SK-N-SH (cell line): ENCODE results near the gene RITA1. TPM values are rescaled to one million over a fixed set of nuclear protein-coding genes. Genes with fewer than 3 reads are reported as not detected.

Experiments
- CTCF ChIA-PET: fragments of 300-600, 350-600 bp; formaldehyde crosslinking; extraction: SDS; loops from one replicate; lab custom pipeline; 2021; lab: Yijun Ruan, JAX
- POLR2A ChIA-PET: fragments of 350-600 bp; sonication (Branson Sonifier 250); formaldehyde crosslinking; extraction: SDS; loops from one replicate; lab custom pipeline; 2020; ENCODE audit warnings: antibody characterized with exemption, inconsistent platforms; lab: Yijun Ruan, JAX
- DNase-seq: peaks from one replicate; pipeline ENCODE4 v3.0.0; 2012
- H2AFZ ChIP-seq: fragments of 200-600 bp; sonication (generic); 2 replicates; pipeline ENCODE4 v1.8.1; 2016; ENCODE audit warnings: antibody characterized with exemption, mild to moderate bottlenecking, low read depth
- H3F3A ChIP-seq: fragments of 200-600 bp; sonication (generic); replicated peaks from 2 replicates; pipeline ENCODE3; 2016; ENCODE audit warnings: antibody characterized with exemption, mild to moderate bottlenecking; ENCODE audit not compliant: insufficient read depth
- H3K27ac ChIP-seq, 2 experiments: fragments of 200-500 bp in 1 of 2; fragments of 200-600 bp in 1 of 2; sonication (Bioruptor generic) in 1 of 2; sonication (generic), shearing (Covaris generic) in 1 of 2; 2 replicates each; pipeline versions ENCODE4 v1.5.1 to v1.6.1; 2014 to 2016; ENCODE audit warnings: low read depth in 2 of 2, inconsistent platforms in 1 of 2, low read length in 1 of 2, mild to moderate bottlenecking in 1 of 2, mixed read lengths in 1 of 2
- H3K27me3 ChIP-seq: fragments of 200-600 bp; sonication (generic), shearing (Covaris generic); 2 replicates; pipeline ENCODE4 v1.6.1; 2016; ENCODE audit warnings: mixed run types; ENCODE audit not compliant: insufficient read depth
- H3K36me3 ChIP-seq, 2 experiments: fragments of 200-500 bp in 1 of 2; fragments of 200-600 bp in 1 of 2; sonication (Bioruptor generic) in 1 of 2; sonication (generic) in 1 of 2; replicated peaks in 1 of 2; 2 replicates each; pipeline versions ENCODE3 to v1.5.1; 2014 to 2016; ENCODE audit warnings: low read length in 1 of 2, mild to moderate bottlenecking in 1 of 2; ENCODE audit not compliant: insufficient read depth in 2 of 2, control insufficient read depth in 1 of 2
- H3K4me1 ChIP-seq, 2 experiments: fragments of 200-500 bp in 1 of 2; fragments of 200-600 bp in 1 of 2; sonication (Bioruptor generic) in 1 of 2; sonication (generic), shearing (Covaris generic) in 1 of 2; 2 replicates each; pipeline versions ENCODE4 v1.5.1 to v1.6.1; 2014 to 2016; ENCODE audit warnings: low read depth in 1 of 2, low read length in 1 of 2, mixed run types in 1 of 2; ENCODE audit not compliant: insufficient read depth in 2 of 2, control insufficient read depth in 1 of 2
- H3K4me2 ChIP-seq: fragments of 200-600 bp; sonication (generic), shearing (Covaris generic); 2 replicates; pipeline ENCODE4 v1.6.1; 2017; ENCODE audit warnings: mixed run types
- H3K4me3 ChIP-seq, 2 experiments: fragments of 200-500 bp in 1 of 2; fragments of 200-600 bp in 1 of 2; sonication (Bioruptor generic) in 1 of 2; sonication (generic), shearing (Covaris generic) in 1 of 2; 2 replicates each; pipeline versions ENCODE4 v1.5.1 to v1.8.1; 2014 to 2016; ENCODE audit warnings: low read depth in 2 of 2, inconsistent platforms in 1 of 2, low read length in 1 of 2, mild to moderate bottlenecking in 1 of 2, mixed read lengths in 1 of 2, moderate library complexity in 1 of 2
- H3K79me2 ChIP-seq: fragments of 200-600 bp; sonication (generic); 2 replicates; pipeline ENCODE4 v1.8.1; 2017; ENCODE audit warnings: mild to moderate bottlenecking; ENCODE audit not compliant: insufficient read depth
- H3K9ac ChIP-seq: fragments of 200-600 bp; sonication (generic); 2 replicates; pipeline ENCODE4 v1.6.1; 2017; ENCODE audit warnings: mixed run types
- H3K9me2 ChIP-seq: fragments of 200-600 bp; sonication (generic); 2 replicates; pipeline ENCODE4 v1.6.1; 2017; ENCODE audit warnings: mixed run types
- H3K9me3 ChIP-seq: fragments of 200-600 bp; sonication (generic); 2 replicates; pipeline ENCODE4 v1.6.1; 2017; ENCODE audit warnings: mixed run types, mild to moderate bottlenecking, moderate library complexity
- H4K20me1 ChIP-seq: fragments of 200-600 bp; sonication (generic); 2 replicates; pipeline ENCODE4 v1.6.1; 2017; ENCODE audit warnings: mild to moderate bottlenecking, mixed run types; ENCODE audit not compliant: insufficient read depth
- CTCF ChIP-seq: fragments of 200-600 bp; sonication (generic); IDR thresholded peaks from 2 replicates; pipeline ENCODE4 v1.6.1; 2017; ENCODE audit warnings: antibody characterized with exemption, mild to moderate bottlenecking, moderate library complexity
- ELF1 ChIP-seq: IDR thresholded peaks from 2 replicates; pipeline ENCODE4 v1.4.0; 2012
- EP300 ChIP-seq, 2 experiments: IDR thresholded peaks; 2 replicates each; pipeline versions ENCODE4 v1.4.0 to v1.6.1; 2012; ENCODE audit warnings: borderline replicate concordance in 1 of 2, low read depth in 1 of 2, low read length in 1 of 2
- EZH2phosphoT487 ChIP-seq: fragments of 200-600 bp; sonication (generic); IDR thresholded peaks from 2 replicates; pipeline ENCODE4 v1.6.1; 2017; ENCODE audit warnings: low read depth, mixed run types, mild to moderate bottlenecking, antibody characterized with exemption, moderate library complexity, borderline replicate concordance
- FOSL2 ChIP-seq: IDR thresholded peaks from 2 replicates; pipeline ENCODE4 v1.4.0; 2012; ENCODE audit warnings: low read depth, mild to moderate bottlenecking, moderate library complexity, borderline replicate concordance
- GABPA ChIP-seq: IDR thresholded peaks from 2 replicates; pipeline ENCODE4 v1.4.0; 2012; ENCODE audit warnings: low read depth, mild to moderate bottlenecking
- GATA2 ChIP-seq: sonication (generic); formaldehyde crosslinking; IDR thresholded peaks from 2 replicates; pipeline ENCODE4 v1.5.0; 2020; ENCODE audit warnings: mild to moderate bottlenecking, missing genetic modification reagents
- MXI1 ChIP-seq: IDR thresholded peaks from 2 replicates; pipeline ENCODE4 v1.6.1; 2012; ENCODE audit warnings: mild to moderate bottlenecking, low read depth, low read length, improper control_type of control experiment
- NFIC ChIP-seq: IDR thresholded peaks from 2 replicates; pipeline ENCODE4 v1.4.0; 2012; ENCODE audit warnings: borderline replicate concordance
- NRF1 ChIP-seq: IDR thresholded peaks from 2 replicates; pipeline ENCODE4 v1.6.1; 2012; ENCODE audit warnings: low read depth, mild to moderate bottlenecking, low read length
- PBX3 ChIP-seq: IDR thresholded peaks from 2 replicates; pipeline ENCODE4; 2012
- POLR2AphosphoS5 ChIP-seq: IDR thresholded peaks from 2 replicates; pipeline ENCODE4 v1.6.1; 2012; ENCODE audit warnings: low read depth, low read length
- RCOR1 ChIP-seq: fragments of 150-350 bp; IDR thresholded peaks from 2 replicates; pipeline ENCODE4 v1.6.1; 2017; ENCODE audit warnings: antibody characterized with exemption, low read length
- REST ChIP-seq: IDR thresholded peaks from 2 replicates; pipeline ENCODE4 v1.6.1; 2012; ENCODE audit warnings: mild to moderate bottlenecking, low read depth, low read length, moderate library complexity
- RFX5 ChIP-seq: IDR thresholded peaks from 2 replicates; pipeline ENCODE4 v1.6.1; 2012; ENCODE audit warnings: mild to moderate bottlenecking, improper control_type of control experiment, low read length
- SMC3 ChIP-seq: IDR thresholded peaks from 2 replicates; pipeline ENCODE4 v1.6.1; 2012; ENCODE audit warnings: low read depth, low read length, improper control_type of control experiment
- TCF12 ChIP-seq: IDR thresholded peaks from 2 replicates; pipeline ENCODE4 v1.4.0; 2012
- USF1 ChIP-seq: IDR thresholded peaks from 2 replicates; pipeline ENCODE4 v1.4.0; 2012; ENCODE audit warnings: low read depth, borderline replicate concordance
- WGBS: methylation state at CpG from one replicate; pipeline ENCODE4 v1.1.6; 2017; ENCODE audit warnings: low lambda C conversion rate; 5-methylcytosine and 5-hydroxymethylcytosine counted together
- polyA plus RNA-seq, 3 experiments: library from polyadenylated mRNA; depleted of rRNA; stranded (reverse); fragments of >200 nt; gene quantifications; 2 replicates each; pipeline ENCODE4 v1.2.3, GENCODE V29; 2012
- TF ChIP-seq, protein P1 (sequence below): IDR thresholded peaks from 2 replicates; pipeline ENCODE4 v1.4.0; 2012; ENCODE audit warnings: low read depth, borderline replicate concordance

The RITA1 gene
- polyA plus RNA-seq, 1 of the 3 experiments (the other 2 are of a cell fraction): 21.1 TPM

- peaks cover 9% of the 10 kb centered on the region for H3F3A ChIP-seq
- no peak overlapping the region for H2AFZ ChIP-seq
- H3K4me1 ChIP-seq: peaks cover 4% of the 10 kb centered on the region in 2 experiments; a peak in 2 of 4 replicates
- no peak for DNase-seq
- ChIA-PET CTCF (interaction anchor here (0.8 to 1.8 kb wide), 2 partner anchors 14 to 35 kb away, joined by 3 to 5 read pairs; no protein-coding TSS in a partner anchor), POLR2A (no interaction called here)
- WGBS: 93% methylated on average over 6 of the region's 6 CpGs
- no peak overlapping the region for H3K9ac ChIP-seq
- no peaks in the 10 kb centered on the region for H3K27me3 ChIP-seq
- no peak overlapping the region for H3K4me3 ChIP-seq
- no peaks in the 10 kb centered on the region for H3K36me3 ChIP-seq
- H3K27ac ChIP-seq: no peak overlapping the region
- no peak overlapping the region for H3K4me2 ChIP-seq
- no peaks in the 10 kb centered on the region for H3K9me2 ChIP-seq
- H4K20me1 ChIP-seq: no peaks in the 10 kb centered on the region
- H3K9me3 ChIP-seq: no peaks in the 10 kb centered on the region
- no peak for TF ChIP-seq USF1
- no peak for TF ChIP-seq EZH2phosphoT487
- no peak for TF ChIP-seq GABPA
- no peak for TF ChIP-seq SMC3
- no peak for TF ChIP-seq REST
- no peak for TF ChIP-seq RFX5
- no peak for TF ChIP-seq NFIC
- no peak for TF ChIP-seq MXI1
- no peak for TF ChIP-seq TCF12
- no peak for TF ChIP-seq PBX3
- TF ChIP-seq NRF1: no peak
- TF ChIP-seq FOSL2: no peak
- no peak for TF ChIP-seq ELF1
- no peak for TF ChIP-seq CTCF
- TF ChIP-seq, protein P1, sequence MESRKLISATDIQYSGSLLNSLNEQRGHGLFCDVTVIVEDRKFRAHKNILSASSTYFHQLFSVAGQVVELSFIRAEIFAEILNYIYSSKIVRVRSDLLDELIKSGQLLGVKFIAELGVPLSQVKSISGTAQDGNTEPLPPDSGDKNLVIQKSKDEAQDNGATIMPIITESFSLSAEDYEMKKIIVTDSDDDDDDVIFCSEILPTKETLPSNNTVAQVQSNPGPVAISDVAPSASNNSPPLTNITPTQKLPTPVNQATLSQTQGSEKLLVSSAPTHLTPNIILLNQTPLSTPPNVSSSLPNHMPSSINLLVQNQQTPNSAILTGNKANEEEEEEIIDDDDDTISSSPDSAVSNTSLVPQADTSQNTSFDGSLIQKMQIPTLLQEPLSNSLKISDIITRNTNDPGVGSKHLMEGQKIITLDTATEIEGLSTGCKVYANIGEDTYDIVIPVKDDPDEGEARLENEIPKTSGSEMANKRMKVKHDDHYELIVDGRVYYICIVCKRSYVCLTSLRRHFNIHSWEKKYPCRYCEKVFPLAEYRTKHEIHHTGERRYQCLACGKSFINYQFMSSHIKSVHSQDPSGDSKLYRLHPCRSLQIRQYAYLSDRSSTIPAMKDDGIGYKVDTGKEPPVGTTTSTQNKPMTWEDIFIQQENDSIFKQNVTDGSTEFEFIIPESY: no peak
- no peak for TF ChIP-seq POLR2AphosphoS5
- TF ChIP-seq RCOR1: no peak
- TF ChIP-seq EP300 (IDR thresholded peaks at IDR 0.05; ENCODE audit: borderline replicate concordance in 1 of 2, low read depth in 1 of 2, low read length in 1 of 2): no peak
- TF ChIP-seq GATA2: no peak
- H3K79me2 ChIP-seq: no peaks in the 10 kb centered on the region
Measured at GRCh38 chr12:113211160-113211559, 25.6 kb downstream of the RITA1 start.
